Activated CD8-positive, alpha-beta memory T cell treated with anti-CD3 and anti-CD28 coated beads, Interleukin-2, amount 50 U/mL, for 48 hours (primary cell): ENCODE data around the gene ALKBH6.
"Not testable (repeated sequence)": the region's sequence is repeated elsewhere in the genome, so short reads cannot be mapped to it uniquely, and the experiment has no call there.

ENCODE experiments used
- DNase-seq: peaks from one replicate; pipeline ENCODE4 v3.0.0-alpha.2; 2020

The ALKBH6 gene

GRCh38 chr19:35992907-35993765 lies 20.9 kb downstream of the ALKBH6 start:
- DNase-seq: no peak

DNA sequence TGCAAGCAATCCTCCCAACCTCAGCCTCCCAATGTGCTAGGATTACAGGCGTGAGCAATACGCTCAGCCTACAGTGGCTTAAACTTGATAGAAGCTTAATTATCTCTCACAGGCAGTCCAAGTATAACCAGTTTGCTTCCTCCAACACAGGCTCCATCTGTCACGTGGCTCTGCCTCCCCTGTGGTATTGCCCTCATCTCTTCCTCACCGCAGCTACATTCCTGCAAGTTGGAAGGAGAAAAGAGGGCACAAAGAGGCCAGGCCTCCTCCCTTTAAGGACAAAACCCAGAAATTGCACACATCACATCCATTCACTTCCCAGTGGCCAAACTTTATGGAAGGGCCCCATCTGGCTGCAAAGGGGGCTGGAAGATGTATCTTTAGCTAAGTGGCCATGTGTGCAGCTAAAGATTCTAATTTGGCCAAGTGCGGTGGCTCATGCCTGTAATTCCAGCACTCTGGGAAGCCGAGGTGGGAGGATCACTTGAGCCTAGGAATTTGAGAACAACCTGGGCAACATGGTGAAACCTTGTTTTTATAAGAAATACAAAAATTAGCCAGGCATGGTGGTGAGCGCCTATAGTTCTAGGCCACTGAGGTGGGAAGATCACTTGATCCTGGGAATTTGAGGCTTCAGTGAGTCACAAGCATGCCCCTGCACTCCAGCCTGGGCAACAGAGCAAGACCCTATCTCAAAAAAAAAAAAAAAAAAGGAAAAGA lies 22.1 kb downstream of the ALKBH6 start:
- DNase-seq: no peak

GRCh38 chr19:35990771-35991730 lies 23.0 kb downstream of the ALKBH6 start:
- no peak for DNase-seq

- no peak for DNase-seq
Measured at GRCh38 chr19:35990156-35990555, 23.9 kb downstream of the ALKBH6 start.

DNA sequence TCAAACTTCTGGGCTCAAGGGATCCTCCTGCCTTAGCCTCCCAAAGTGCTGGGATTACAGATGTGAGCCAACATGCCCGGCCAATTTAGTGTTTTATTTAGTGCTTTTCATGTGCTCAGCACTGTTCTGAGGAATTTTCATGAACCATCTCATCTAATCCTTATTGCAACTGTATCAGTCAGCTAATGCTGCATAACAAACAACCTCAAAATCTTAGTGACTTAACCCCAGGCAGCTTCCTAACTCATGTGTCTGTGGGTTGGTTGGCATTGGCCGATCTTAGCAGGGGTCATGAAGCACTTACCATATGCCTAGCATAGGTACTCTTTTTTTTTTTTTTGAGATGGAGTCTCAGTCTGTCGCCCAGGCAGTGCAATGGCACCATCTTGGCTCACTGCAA lies 25.2 kb downstream of the ALKBH6 start:
- no peak for DNase-seq

DNA sequence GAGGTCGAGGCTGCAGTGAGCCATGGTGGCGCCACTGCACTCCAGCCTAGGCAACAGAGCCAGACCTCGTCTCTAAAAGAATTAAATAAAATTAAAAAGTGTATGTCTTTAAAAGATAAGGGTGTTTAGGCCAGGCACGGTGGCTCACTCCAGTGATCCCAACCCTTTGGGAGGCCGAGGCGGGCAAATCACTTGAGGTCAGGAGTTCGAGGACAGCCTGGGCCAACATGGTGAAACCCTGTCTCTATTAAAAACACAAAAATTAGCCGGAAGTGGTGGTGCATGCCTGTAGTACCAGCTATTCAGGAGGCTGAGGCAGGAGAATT lies 26.5 kb downstream of the ALKBH6 start:
- DNase-seq: no peak

- DNase-seq: no peak
Measured at GRCh38 chr19:35986664-35987570, 27.1 kb downstream of the ALKBH6 start.

GRCh38 chr19:35986111-35986510 lies 27.9 kb downstream of the ALKBH6 start:
- no peak for DNase-seq

GRCh38 chr19:35983177-35983576 lies 30.8 kb downstream of the ALKBH6 start:
- DNase-seq: no peak

GRCh38 chr19:35980997-35981396 lies 33.0 kb downstream of the ALKBH6 start:
- not testable (repeated sequence) for DNase-seq

- DNase-seq: no peak
Measured at GRCh38 chr19:35978832-35979365, 35.1 kb downstream of the ALKBH6 start.

DNA sequence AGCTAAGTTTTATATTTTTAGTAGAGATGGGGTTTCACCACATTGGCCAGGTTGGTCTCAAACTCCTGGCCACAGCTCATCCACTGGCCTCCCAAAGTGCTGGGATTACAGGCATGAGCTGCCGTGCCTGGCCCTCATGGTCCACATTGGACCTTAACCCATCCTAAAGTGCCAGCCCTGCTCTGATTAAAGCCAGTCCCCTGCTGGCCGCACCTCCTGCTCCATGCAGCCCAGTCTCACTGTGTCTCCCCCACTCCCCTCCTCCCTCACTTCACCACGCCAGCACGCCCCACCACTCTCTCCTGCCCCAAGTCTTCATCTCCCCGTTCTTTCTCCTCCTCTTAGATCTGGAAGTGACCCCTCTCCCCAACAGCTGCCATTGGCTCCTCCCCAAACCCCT lies 35.7 kb downstream of the ALKBH6 start:
- DNase-seq: no peak

DNA sequence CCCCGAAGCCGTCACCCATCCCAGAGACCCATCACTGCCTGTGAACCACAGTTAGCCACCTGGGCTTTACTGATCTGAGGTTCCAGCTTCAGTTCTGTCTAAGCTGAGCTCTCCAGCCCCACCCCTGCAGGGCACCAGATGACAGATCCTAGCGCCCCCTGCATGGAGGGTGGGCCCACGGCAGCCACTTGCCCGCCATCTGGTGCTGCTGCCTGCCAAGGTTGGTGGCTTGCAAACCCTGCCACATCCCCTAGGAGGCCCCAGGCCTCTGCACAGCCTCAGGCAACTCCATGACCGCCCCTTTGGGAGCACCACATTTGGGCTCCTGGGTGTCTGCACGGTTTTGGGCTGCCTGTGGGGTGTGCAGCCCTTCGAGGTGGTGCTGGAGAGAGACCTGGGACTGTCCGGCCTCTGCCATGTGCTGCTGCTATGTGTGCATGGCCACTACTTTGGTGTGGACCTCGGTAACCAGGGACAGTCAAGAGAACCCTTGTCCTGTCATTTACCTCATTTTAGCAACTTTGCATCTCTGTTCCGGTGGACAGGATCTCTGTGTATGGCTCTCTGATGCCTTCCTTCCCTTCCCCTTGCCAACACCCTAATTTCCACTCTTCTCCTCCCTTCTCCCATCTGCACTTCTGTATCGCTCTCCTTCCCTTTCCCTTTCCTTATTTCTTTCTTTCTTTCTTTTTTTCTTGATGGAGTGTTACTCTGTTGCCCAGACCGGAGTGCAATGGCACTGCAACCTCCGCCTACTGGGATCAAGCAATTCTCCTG lies 36.4 kb downstream of the ALKBH6 start:
- peak; percentile 65 for DNase-seq

DNA sequence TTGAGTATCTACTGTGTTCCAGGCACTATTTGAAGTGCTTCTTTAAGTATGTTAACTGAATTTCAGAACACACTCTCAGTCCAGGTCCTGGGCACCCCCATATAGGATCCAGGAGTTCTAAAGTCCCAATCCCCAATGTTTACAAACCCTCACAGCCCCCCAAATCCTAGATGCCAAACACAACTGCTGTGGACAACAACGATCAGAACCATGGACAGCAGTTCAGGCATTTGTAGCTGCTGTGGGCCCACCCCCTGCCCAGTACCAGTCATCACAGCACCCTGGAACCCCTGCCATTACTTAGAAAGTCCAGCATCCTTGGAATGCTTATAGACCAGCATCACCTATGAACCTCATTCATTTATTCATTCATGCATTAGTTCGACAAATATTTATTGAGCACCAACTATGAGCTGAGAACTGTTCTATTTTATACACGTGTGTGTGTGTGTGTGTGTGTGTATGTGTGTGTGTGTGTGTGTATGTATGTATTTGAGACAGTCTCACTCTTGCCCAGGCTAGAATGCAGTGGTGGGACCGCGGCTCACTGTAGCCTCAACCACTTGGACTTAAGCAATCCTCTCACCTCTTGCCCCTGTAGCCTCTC lies 38.3 kb downstream of the ALKBH6 start:
- DNase-seq: no peak

DNA sequence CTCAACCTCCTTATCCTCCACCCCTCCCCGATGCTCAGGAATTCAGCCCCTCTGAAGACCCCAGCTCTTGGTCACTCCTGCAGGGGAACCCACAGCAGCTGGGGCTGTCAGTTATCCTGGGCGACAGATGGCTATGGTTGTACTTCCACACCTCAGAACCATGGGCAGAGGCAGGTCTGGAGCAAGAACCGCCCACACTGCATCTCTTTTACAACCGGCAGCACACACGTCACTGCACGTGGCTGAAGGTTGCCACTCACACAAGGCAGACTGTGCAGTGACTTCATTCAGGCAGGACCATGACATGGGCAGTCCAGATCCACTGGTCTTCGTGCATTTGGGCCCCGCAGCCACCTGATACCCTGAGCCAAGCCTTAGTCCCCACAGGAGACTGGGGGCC lies 40.5 kb downstream of the ALKBH6 start:
- no peak for DNase-seq

GRCh38 chr19:35966771-35967170 lies 47.2 kb downstream of the ALKBH6 start:
- DNase-seq: no peak

- DNase-seq: peak; percentile 69
Measured at GRCh38 chr19:35963514-35963913, 50.5 kb downstream of the ALKBH6 start.

DNA sequence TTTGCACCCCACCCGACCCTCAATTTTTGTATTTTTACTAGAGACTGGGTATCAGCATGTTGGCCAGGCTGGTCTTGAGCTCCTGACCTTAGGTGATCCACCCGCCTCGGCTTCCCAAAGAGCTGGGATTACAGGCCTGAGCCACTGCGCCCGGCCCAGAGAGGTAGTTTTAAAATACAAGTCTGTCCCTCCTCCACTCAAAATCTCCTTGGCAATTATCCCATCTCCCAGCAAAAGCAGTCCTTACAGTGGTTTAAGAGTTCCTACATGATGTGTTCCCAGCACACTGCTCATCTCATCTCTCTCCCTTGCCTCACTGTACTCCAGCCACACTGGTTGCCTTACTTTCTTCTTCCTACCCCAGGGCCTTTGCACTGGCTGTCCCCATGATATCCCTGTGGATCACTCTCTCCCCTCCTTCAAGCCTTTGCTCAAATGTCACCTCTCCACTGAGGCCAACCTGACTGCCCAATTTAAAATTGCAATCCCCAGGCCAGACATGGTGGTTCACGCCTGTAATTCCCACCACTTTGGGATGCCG lies 53.5 kb downstream of the ALKBH6 start:
- no peak for DNase-seq

DNA sequence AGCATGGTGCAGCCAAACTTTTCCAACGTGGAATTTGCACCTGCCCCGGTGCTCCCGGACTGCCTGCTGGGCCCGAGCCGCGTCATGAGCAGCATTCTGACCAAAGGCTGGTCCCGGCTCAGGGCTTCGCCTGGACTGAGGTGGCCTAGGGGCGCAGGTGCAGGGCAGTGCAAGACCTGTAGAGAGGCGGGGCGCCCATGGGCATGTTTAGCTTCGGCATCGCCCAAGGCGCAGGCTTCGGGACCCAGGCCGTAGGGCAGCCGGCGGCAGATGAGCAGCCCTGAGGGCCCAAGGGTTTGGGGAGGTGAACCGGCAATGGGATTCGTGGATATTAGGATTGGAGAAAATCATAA lies 54.1 kb downstream of the ALKBH6 start:
- DNase-seq: no peak
